HepG2 (cell line): ENCODE data around the gene ERF. TPM values are rescaled to one million over a fixed set of nuclear protein-coding genes. Genes with fewer than 3 reads are reported as not detected.

Experiments used
- ATM ChIP-seq: fragments of 450-650 bp; IDR thresholded peaks from 2 replicates; pipeline ENCODE4 v1.7.1; 2017; ENCODE audit warnings: mild to moderate bottlenecking, borderline replicate concordance
- FLYWCH1 ChIP-seq: sonication (generic); formaldehyde crosslinking; IDR thresholded peaks from 2 replicates; pipeline ENCODE4 v1.8.1; 2023; ENCODE audit warnings: mild to moderate bottlenecking, missing genetic modification reagents
- HDAC2 ChIP-seq: sonication (generic); formaldehyde crosslinking; IDR thresholded peaks from 2 replicates; pipeline ENCODE4 v1.4.0; 2020; ENCODE audit warnings: missing genetic modification reagents
- HNF1B ChIP-seq: sonication (generic); formaldehyde crosslinking; IDR thresholded peaks from 2 replicates; pipeline ENCODE4 v1.5.1; 2020; ENCODE audit warnings: mild to moderate bottlenecking, moderate library complexity, missing genetic modification reagents
- KLF6 ChIP-seq: IDR thresholded peaks from 2 replicates; pipeline ENCODE4 v1.8.0; 2016; ENCODE audit warnings: missing biosample characterization, missing genetic modification reagents
- MAZ ChIP-seq, 2 experiments: sonication (generic) in 1 of 2; formaldehyde crosslinking in 1 of 2; IDR thresholded peaks; 2 replicates each; pipeline versions ENCODE4 v1.5.0 to v1.6.1; 2012 to 2020; ENCODE audit warnings: low read depth in 2 of 2, mild to moderate bottlenecking in 2 of 2, borderline replicate concordance in 1 of 2, improper control_type of control experiment in 1 of 2, low read length in 1 of 2, missing genetic modification reagents in 1 of 2, moderate library complexity in 1 of 2
- NFE2L1 ChIP-seq: sonication (generic); formaldehyde crosslinking; IDR thresholded peaks from 2 replicates; pipeline ENCODE4 v1.4.0; 2020; ENCODE audit warnings: missing genetic modification reagents, mild to moderate bottlenecking, borderline replicate concordance
- SKIL ChIP-seq: sonication (generic); formaldehyde crosslinking; IDR thresholded peaks from 2 replicates; pipeline ENCODE4 v1.8.0; 2022; ENCODE audit warnings: missing genetic modification reagents, mild to moderate bottlenecking, moderate library complexity, borderline replicate concordance
- SOX6 ChIP-seq, 2 experiments: fragments of 450-650 bp in 1 of 2; sonication (generic) in 1 of 2; formaldehyde crosslinking in 1 of 2; IDR thresholded peaks; 2 replicates each; pipeline versions ENCODE4 v1.4.0 to v1.6.1; 2017 to 2020; ENCODE audit warnings: antibody characterized with exemption in 1 of 2, mild to moderate bottlenecking in 1 of 2, missing genetic modification reagents in 1 of 2
- SRSF1 ChIP-seq: fragments of 200-400 bp; formaldehyde crosslinking; optimal IDR thresholded peaks from 2 replicates; pipeline ENCODE3; 2017; ENCODE audit warnings: mild to moderate bottlenecking, low read depth, low read length, moderate library complexity
- TEF ChIP-seq: sonication (generic); formaldehyde crosslinking; IDR thresholded peaks from 2 replicates; pipeline ENCODE4 v1.5.0; 2020; ENCODE audit warnings: missing genetic modification reagents
- ZBTB10 ChIP-seq: sonication (generic); formaldehyde crosslinking; IDR thresholded peaks from 2 replicates; pipeline ENCODE4 v1.4.0; 2020; ENCODE audit warnings: missing genetic modification reagents, borderline replicate concordance
- ZFX ChIP-seq: sonication (generic); formaldehyde crosslinking; IDR thresholded peaks from 2 replicates; pipeline ENCODE4 v1.4.0; 2020; ENCODE audit warnings: mild to moderate bottlenecking, low read depth, missing genetic modification reagents, moderate library complexity
- ZKSCAN1 ChIP-seq: fragments of 150-350 bp; IDR thresholded peaks from 2 replicates; pipeline ENCODE4 v1.6.1; 2014; ENCODE audit warnings: low read length
- ZMYM3 ChIP-seq: sonication (generic); formaldehyde crosslinking; IDR thresholded peaks from 2 replicates; pipeline ENCODE4 v1.5.1; 2020; ENCODE audit warnings: mild to moderate bottlenecking, missing genetic modification reagents
- ZNF224 ChIP-seq: sonication (generic); formaldehyde crosslinking; IDR thresholded peaks from 2 replicates; pipeline ENCODE4 v1.5.0; 2020; ENCODE audit warnings: mild to moderate bottlenecking, missing genetic modification reagents
- ZNF274 ChIP-seq: sonication (generic); formaldehyde crosslinking; IDR thresholded peaks from 2 replicates; pipeline ENCODE4 v1.5.1; 2020; ENCODE audit warnings: mild to moderate bottlenecking, missing genetic modification reagents
- ZNF552 ChIP-seq: sonication (generic); formaldehyde crosslinking; IDR thresholded peaks from 2 replicates; pipeline ENCODE4 v1.9.0; 2022; ENCODE audit warnings: missing genetic modification reagents, mild to moderate bottlenecking, borderline replicate concordance
- ZNF674 ChIP-seq: sonication (generic); formaldehyde crosslinking; IDR thresholded peaks from 2 replicates; pipeline ENCODE4 v1.5.0; 2020; ENCODE audit warnings: low read depth, mild to moderate bottlenecking, missing genetic modification reagents
- ZNF747 ChIP-seq: sonication (generic); formaldehyde crosslinking; IDR thresholded peaks from 2 replicates; pipeline ENCODE4 v1.8.1; 2023; ENCODE audit warnings: missing genetic modification reagents, mild to moderate bottlenecking, borderline replicate concordance
- ZNF766 ChIP-seq: sonication (generic); formaldehyde crosslinking; IDR thresholded peaks from 2 replicates; pipeline ENCODE4 v1.5.0; 2020; ENCODE audit warnings: missing genetic modification reagents, borderline replicate concordance
- polyA plus RNA-seq, 8 experiments: library from polyadenylated mRNA; depleted of rRNA in 3 of 8; stranded (reverse) in 7 of 8; unstranded in 1 of 8; fragments of >200 nt; fragmentation: Illumina TruSeq in 4 of 8; extraction: Trizol in 4 of 8; gene quantifications; 2 replicates each; pipeline versions ENCODE4 v1.2.1 to v1.2.3, GENCODE V29; 2011 to 2016; ENCODE audit warnings: low read depth in 4 of 8, missing spikeins in 1 of 8, mixed read lengths in 1 of 8; ENCODE audit not compliant: insufficient read depth in 1 of 8
- total RNA-seq, 5 experiments: library from RNA; depleted of rRNA; stranded (reverse); fragments of >200 nt; fragmentation: Illumina TruSeq; extraction: Trizol; gene quantifications; 2 replicates each; pipeline ENCODE4 v1.2.3, GENCODE V29; 2016; ENCODE audit warnings: low read depth in 1 of 5

Gene ERF
- total and polyA plus RNA-seq, 2 of the 13 experiments (the other 11 are each of a cell fraction or from before 2014, with no cell fraction given) = 67.1 to 69.9 TPM

GRCh38 chr19:42217520-42218437, 37.1 kb downstream of the ERF start, which contains the start of gene DEDD2 (continued):
- TF ChIP-seq ZMYM3 (CRISPR knock-in tag) (no peak), ZNF766 (peak; percentile 81; the same call in 1 of the 2 replicates), SRSF1 (no peak), SOX6 (IDR thresholded peaks at IDR 0.05) (no peak), SOX6 (CRISPR knock-in tag; IDR thresholded peaks at IDR 0.05) (peak; percentile 88), ZNF224 (CRISPR knock-in tag) (no peak), ZFX (CRISPR knock-in tag) (peak; percentile 81), MAZ (IDR thresholded peaks at IDR 0.05; ENCODE audit: borderline replicate concordance, low read depth, low read length) (peak; percentile 70), MAZ (CRISPR knock-in tag; IDR thresholded peaks at IDR 0.05; ENCODE audit: low read depth) (peak; percentile 71), ZNF552 (CRISPR knock-in tag) (no peak), ATM (no peak), ZNF274 (peak; percentile 54; the same call in 1 of the 2 replicates), NFE2L1 (CRISPR knock-in tag) (no peak), KLF6 (0 out of 2 replicates have a peak, but pooled peaks have one; percentile 30), HDAC2 (CRISPR knock-in tag) (peak; percentile 39; the same call in 1 of the 2 replicates), ZBTB10 (no peak), HNF1B (CRISPR knock-in tag) (peak; percentile 68), FLYWCH1 (no peak), TEF (no peak), ZNF674 (no peak; the same call in 1 of the 2 replicates), SKIL (CRISPR knock-in tag) (no peak), ZKSCAN1 (no peak), ZNF747 (CRISPR knock-in tag) (no peak)
